Effector memory CD4-positive, alpha-beta T cell (primary cell): Measurements from ENCODE around the gene PDZRN3.

Source experiments
- DNase-seq, 3 donors: peaks; one replicate each; pipeline ENCODE4 v3.0.0-alpha.2; 2020
- H3K27ac ChIP-seq: 2 replicates; pipeline ENCODE4 v1.7.0; 2013; ENCODE audit warnings: mild to moderate bottlenecking, low read length, moderate library complexity; ENCODE audit not compliant: insufficient read depth, poor library complexity, severe bottlenecking
- H3K27me3 ChIP-seq: replicated peaks from 2 replicates; pipeline ENCODE4 v1.7.0; 2013; ENCODE audit warnings: mild to moderate bottlenecking, low read length; ENCODE audit not compliant: insufficient read depth, control insufficient read depth, poor library complexity, severe bottlenecking
- H3K36me3 ChIP-seq: 2 replicates; pipeline ENCODE4 v1.7.0; 2013; ENCODE audit warnings: mild to moderate bottlenecking, low read length, moderate library complexity; ENCODE audit not compliant: control insufficient read depth, insufficient read depth
- H3K4me1 ChIP-seq: 2 replicates; pipeline ENCODE4 v1.7.0; 2013; ENCODE audit warnings: low read length, mild to moderate bottlenecking; ENCODE audit not compliant: control insufficient read depth, insufficient read depth, poor library complexity, severe bottlenecking
- H3K4me3 ChIP-seq: 2 replicates; pipeline ENCODE4 v1.7.0; 2013; ENCODE audit warnings: low read length, low read depth, mild to moderate bottlenecking; ENCODE audit not compliant: insufficient read depth, poor library complexity, severe bottlenecking
- H3K9me3 ChIP-seq: 2 replicates; pipeline ENCODE4 v1.7.0; 2013; ENCODE audit warnings: mild to moderate bottlenecking, low read length, moderate library complexity; ENCODE audit not compliant: control insufficient read depth

PDZRN3 gene

DNA sequence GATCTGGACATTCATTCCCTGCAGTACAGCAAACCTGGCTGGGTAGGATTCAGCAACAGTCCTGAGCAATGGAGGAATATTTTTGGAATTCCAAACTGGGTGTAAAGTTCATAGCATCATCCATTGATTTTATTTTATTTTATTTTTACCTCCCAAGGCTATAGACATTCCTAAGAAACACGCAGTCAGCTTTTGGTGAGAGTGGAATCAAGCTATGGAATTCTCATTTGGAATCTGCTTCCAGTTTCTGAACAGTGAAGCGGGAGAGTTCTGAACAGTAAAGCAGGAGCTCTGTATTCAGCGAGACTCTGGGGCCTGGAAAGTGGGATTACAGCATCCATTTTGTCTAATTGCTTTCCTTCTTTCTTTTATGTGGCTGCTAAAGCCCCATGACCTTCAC, 1.4 kb upstream of the PDZRN3 start:
- H3K27ac ChIP-seq, result no peak overlapping the region
- no peak overlapping the region for H3K4me3 ChIP-seq
- H3K27me3 ChIP-seq, result no peaks in the 10 kb centered on the region
- H3K9me3 ChIP-seq, result no peaks in the 10 kb centered on the region
- no peaks in the 10 kb centered on the region for H3K4me1 ChIP-seq
- DNase-seq, result no peak
- H3K36me3 ChIP-seq, result no peaks in the 10 kb centered on the region

DNA sequence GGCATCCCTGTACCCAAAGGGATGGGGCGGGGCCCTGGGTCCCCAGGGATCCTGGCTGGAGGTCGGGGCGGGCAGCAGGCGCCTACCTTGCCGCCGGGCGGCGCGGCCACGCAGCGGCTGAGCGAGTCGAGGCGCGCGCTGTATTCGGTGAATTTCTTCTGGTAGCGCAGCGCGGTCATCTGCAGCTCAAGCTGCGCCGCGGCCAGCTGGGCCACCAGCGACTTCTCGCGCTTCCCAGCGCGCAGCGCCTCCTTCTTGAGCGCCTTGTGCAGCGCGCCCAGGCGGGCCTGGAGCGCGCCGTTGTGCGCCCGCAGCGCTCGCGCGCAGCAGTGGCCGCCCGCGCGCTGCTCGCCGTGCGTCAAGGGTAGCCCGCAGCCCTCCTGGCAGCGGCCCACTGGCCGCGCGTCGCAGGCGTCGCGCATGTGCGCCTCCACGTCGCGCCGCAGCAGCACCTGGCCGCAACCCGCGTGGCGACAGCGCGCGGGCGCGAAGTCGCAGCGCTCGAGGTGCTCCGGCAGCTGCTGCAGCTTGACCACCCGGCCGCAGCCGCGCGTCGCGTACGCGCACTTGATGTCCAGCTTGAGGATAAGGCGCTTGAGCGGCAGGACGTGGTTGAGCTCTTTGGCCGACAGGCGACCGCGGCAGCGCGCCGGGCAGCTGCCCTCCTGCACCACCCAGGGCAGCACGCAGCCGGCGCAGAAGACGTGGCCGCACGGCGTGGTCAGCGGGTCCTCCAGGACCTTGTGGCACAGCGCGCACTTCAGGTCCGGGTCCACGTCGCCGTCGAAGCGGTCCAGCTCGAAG, 522 bp downstream of the PDZRN3 start:
- Histone ChIP-seq H3K36me3 (no peaks in the 10 kb centered on the region), H3K27ac (no peak overlapping the region), H3K27me3 (no peaks in the 10 kb centered on the region), H3K4me3 (no peak overlapping the region), H3K4me1 (no peaks in the 10 kb centered on the region), H3K9me3 (no peaks in the 10 kb centered on the region)
- no peak for DNase-seq

DNA sequence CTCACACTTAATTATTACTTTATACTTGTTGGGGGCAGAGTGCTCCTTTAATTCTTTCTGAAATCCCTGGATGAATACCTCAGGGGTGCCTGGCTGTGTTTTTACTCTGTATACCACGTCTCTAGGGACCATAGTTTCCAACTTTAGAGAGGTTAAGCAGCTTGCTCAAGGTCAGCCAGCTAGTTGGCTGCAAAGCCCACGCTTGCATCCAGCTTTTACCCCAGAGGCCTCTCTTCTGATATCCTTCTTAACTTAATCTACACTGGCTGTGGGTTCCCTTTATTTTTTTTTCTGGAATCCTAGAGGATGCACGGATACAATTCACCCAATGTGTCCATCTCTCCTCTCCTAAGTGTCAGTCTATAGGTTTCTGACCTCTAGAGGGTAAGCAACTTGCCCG, 1.4 kb downstream of the PDZRN3 start:
- H3K4me3 ChIP-seq, result no peak overlapping the region
- H3K36me3 ChIP-seq, result no peaks in the 10 kb centered on the region
- no peaks in the 10 kb centered on the region for H3K9me3 ChIP-seq
- no peak for DNase-seq
- H3K27me3 ChIP-seq, result no peaks in the 10 kb centered on the region
- no peaks in the 10 kb centered on the region for H3K4me1 ChIP-seq
- H3K27ac ChIP-seq, result no peak overlapping the region

- Histone ChIP-seq H3K4me1 (no peaks in the 10 kb centered on the region), H3K36me3 (no peaks in the 10 kb centered on the region), H3K27me3 (no peaks in the 10 kb centered on the region), H3K27ac (no peak overlapping the region), H3K4me3 (no peak overlapping the region), H3K9me3 (no peaks in the 10 kb centered on the region)
- DNase-seq, result no peak
Observed at GRCh38 chr3:73622091-73622805, 2.5 kb downstream of the PDZRN3 start.

GRCh38 chr3:73621388-73621787, 3.4 kb downstream of the PDZRN3 start:
- Histone ChIP-seq H3K27ac (no peak overlapping the region), H3K4me3 (no peak overlapping the region), H3K27me3 (no peaks in the 10 kb centered on the region), H3K36me3 (no peaks in the 10 kb centered on the region), H3K4me1 (no peaks in the 10 kb centered on the region), H3K9me3 (no peaks in the 10 kb centered on the region)
- DNase-seq, result no peak

GRCh38 chr3:73618461-73618860, 6.3 kb downstream of the PDZRN3 start:
- DNase-seq, result no peak
- Histone ChIP-seq H3K27me3 (no peaks in the 10 kb centered on the region), H3K9me3 (no peaks in the 10 kb centered on the region), H3K27ac (no peak overlapping the region), H3K4me1 (no peaks in the 10 kb centered on the region), H3K36me3 (no peaks in the 10 kb centered on the region), H3K4me3 (no peak overlapping the region)

DNA sequence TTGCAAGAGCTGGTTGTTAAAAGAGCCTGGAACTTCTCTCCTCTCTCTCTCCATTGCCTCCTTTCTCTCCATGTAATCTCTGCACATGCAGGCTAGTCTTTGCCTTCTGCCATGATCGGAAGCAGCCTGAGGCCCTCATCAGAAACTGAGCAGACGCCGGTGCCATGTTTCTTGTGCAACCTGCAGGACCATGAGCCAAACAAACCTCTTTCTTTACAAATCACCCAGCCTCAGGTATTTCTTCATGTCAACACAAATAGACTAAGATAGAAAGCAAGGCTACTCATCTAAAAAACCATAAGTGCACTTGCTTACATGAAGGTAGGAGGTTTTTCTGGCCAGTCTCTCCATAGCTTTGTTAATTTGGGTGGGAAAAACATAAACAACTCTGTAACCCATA, 8.7 kb downstream of the PDZRN3 start:
- Histone ChIP-seq H3K36me3 (no peaks in the 10 kb centered on the region), H3K4me3 (no peak overlapping the region)
- DNase-seq, result no peak

DNA sequence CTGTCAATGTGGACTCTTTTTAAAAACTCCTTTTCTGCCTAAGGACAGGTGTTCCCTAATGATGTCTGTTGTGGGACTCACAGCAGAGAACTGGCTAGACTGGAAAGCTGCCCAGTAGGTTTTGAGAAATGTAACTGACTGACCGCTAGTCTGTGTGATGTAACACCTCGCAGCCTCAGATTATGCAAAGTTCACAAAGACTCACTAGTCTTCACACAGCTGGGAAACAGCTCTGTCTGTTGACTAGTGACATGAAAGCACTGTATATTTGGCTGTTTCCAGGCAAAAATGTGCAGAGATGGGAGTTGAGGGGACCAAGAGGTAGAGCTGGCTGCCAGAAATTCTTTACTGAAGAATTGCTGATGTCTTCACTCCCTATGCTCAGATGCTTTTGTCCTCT, 10.3 kb downstream of the PDZRN3 start:
- H3K4me1 ChIP-seq, result no peaks in the 10 kb centered on the region
- no peaks in the 10 kb centered on the region for H3K36me3 ChIP-seq
- no peak for DNase-seq
- H3K4me3 ChIP-seq, result no peak overlapping the region
- H3K27me3 ChIP-seq, result no peaks in the 10 kb centered on the region
- no peak overlapping the region for H3K27ac ChIP-seq
- no peaks in the 10 kb centered on the region for H3K9me3 ChIP-seq

More for the DNA sequence above, 8.7 kb downstream of the PDZRN3 start:
- H3K27me3 ChIP-seq, result no peaks in the 10 kb centered on the region
- no peaks in the 10 kb centered on the region for H3K4me1 ChIP-seq
- no peaks in the 10 kb centered on the region for H3K9me3 ChIP-seq
- no peak overlapping the region for H3K27ac ChIP-seq

GRCh38 chr3:73611176-73611575, 13.6 kb downstream of the PDZRN3 start:
- no peak for DNase-seq
- no peaks in the 10 kb centered on the region for H3K36me3 ChIP-seq
- no peaks in the 10 kb centered on the region for H3K27me3 ChIP-seq
- no peaks in the 10 kb centered on the region for H3K4me1 ChIP-seq
- H3K27ac ChIP-seq, result no peak overlapping the region
- H3K4me3 ChIP-seq, result no peak overlapping the region
- H3K9me3 ChIP-seq, result no peaks in the 10 kb centered on the region

DNA sequence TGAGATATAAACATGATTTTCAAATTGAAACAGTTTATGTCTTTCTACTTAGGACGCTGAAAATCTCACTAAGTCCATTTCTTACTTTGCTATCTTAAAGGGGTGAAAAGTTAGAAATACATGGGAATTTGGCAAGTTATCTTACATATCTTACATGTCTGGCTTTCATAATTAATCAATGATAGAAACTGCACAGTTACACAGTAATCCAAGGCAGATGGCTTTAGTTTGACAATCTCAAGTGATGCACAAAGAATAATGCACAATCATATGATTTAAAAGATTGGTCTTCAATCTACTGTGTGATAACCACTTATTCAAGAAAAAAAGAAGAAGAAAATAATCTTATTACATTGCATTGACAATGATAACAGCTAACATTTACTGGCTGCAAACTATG, 14.2 kb downstream of the PDZRN3 start:
- H3K4me3 ChIP-seq, result no peak overlapping the region
- H3K27me3 ChIP-seq, result no peaks in the 10 kb centered on the region
- no peaks in the 10 kb centered on the region for H3K9me3 ChIP-seq
- no peaks in the 10 kb centered on the region for H3K4me1 ChIP-seq
- H3K36me3 ChIP-seq, result no peaks in the 10 kb centered on the region
- no peak overlapping the region for H3K27ac ChIP-seq
- no peak for DNase-seq
